ENCODE results near the gene CHIC2. TPM values are rescaled to one million over a fixed set of nuclear protein-coding genes. Genes with fewer than 3 reads are reported as not detected.

The CHIC2 gene
- total RNA-seq, 1 experiment from 2014 or later = 10.8 TPM

GRCh38 chr4:54109241-54110018 is 45.0 kb upstream of the CHIC2 start:
- BruUV-seq (replicated peaks) = no TSS peak

More at GRCh38 chr4:54109241-54110018, 45.0 kb upstream of the CHIC2 start:
- H3K27ac ChIP-seq (ENCODE audit: low read depth, low read length) = no peak overlapping the region
- no peak overlapping the region for H3K4me3 ChIP-seq (replicated peaks in 1 of 2; ENCODE audit: low read depth in 1 of 2, low read length in 2 of 2)
- DNase-seq (ENCODE audit: low read depth, low spot score) = no peak
- ChIA-PET RAD21 (ENCODE audit: low non-redundant PET in 1 of 2, low total read pairs in 2 of 2, uncharacterized antibody in 2 of 2, unreplicated experiment in 2 of 2) (no interaction called here), POLR2A (no interaction called here), CTCF (no interaction called here)
- no peaks in the 10 kb centered on the region for H3K36me3 ChIP-seq (ENCODE audit: control insufficient read depth in 1 of 2, insufficient read depth in 2 of 2, low read length in 2 of 2)
- no peaks in the 10 kb centered on the region for H3K79me2 ChIP-seq (ENCODE audit: insufficient read depth, low read length)
- no peaks in the 10 kb centered on the region for H3K27me3 ChIP-seq (ENCODE audit: insufficient read depth, low read length)
- no peak overlapping the region for H3K9ac ChIP-seq (ENCODE audit: low read length)
- ATAC-seq = no peak
- no peaks in the 10 kb centered on the region for H4K20me1 ChIP-seq (ENCODE audit: insufficient read depth)
- no peak overlapping the region for H2AFZ ChIP-seq (ENCODE audit: low read depth, low read length, poor library complexity, severe bottlenecking)
- H3K4me2 ChIP-seq (ENCODE audit: low read length) = no peak overlapping the region
- no peaks in the 10 kb centered on the region for H3K9me3 ChIP-seq (ENCODE audit: control insufficient read depth in 1 of 2, insufficient read depth in 1 of 2, low read depth in 1 of 2, low read length in 2 of 2)
- intact Hi-C loops (cut with micrococcal nuclease) = no loop called here
- no peaks in the 10 kb centered on the region for H3K4me1 ChIP-seq (ENCODE audit: control insufficient read depth in 1 of 2, insufficient read depth in 2 of 2, low read length in 2 of 2)
- TF ChIP-seq EZH2phosphoT487 (IDR thresholded peaks at IDR 0.05; ENCODE audit: borderline replicate concordance) (no peak), SIN3A (IDR thresholded peaks at IDR 0.05; ENCODE audit: low read depth) (no peak), MAX (IDR thresholded peaks at IDR 0.05) (no peak), POLR2A (IDR thresholded peaks at IDR 0.05; ENCODE audit: borderline replicate concordance, extremely low read depth, insufficient read depth, insufficient read length) (no peak), JUND (IDR thresholded peaks at IDR 0.05) (no peak), EGR1 (IDR thresholded peaks at IDR 0.05; ENCODE audit: low read depth) (no peak), RAD21 (IDR thresholded peaks at IDR 0.05; ENCODE audit: low read depth) (no peak), POLR2AphosphoS5 (IDR thresholded peaks at IDR 0.05; ENCODE audit: low read depth, low read length) (no peak), REST (IDR thresholded peaks at IDR 0.05; ENCODE audit: low read depth) (no peak), SRF (IDR thresholded peaks at IDR 0.05; ENCODE audit: low read depth) (no peak), ZBTB33 (IDR thresholded peaks at IDR 0.05; ENCODE audit: extremely low read depth, insufficient replicate concordance, low read length) (no peak), FOSL1 (IDR thresholded peaks at IDR 0.05; ENCODE audit: low read depth) (no peak), CBX3 (IDR thresholded peaks at IDR 0.05; ENCODE audit: low read depth) (no peak), ELF1 (IDR thresholded peaks at IDR 0.05; ENCODE audit: borderline replicate concordance, low read depth) (no peak)
- H3K9me2 ChIP-seq (ENCODE audit: insufficient read depth) = no peaks in the 10 kb centered on the region
